MG63 (cell line): Measurements from ENCODE around the gene EXOC4. TPM values are rescaled to one million over a fixed set of nuclear protein-coding genes. Genes with fewer than 3 reads are reported as not detected.

Experiments used
- DNase-seq: peaks from one replicate; pipeline ENCODE4 v3.0.0-alpha.2; 2020
- H3K27me3 ChIP-seq: fragments of 250-450 bp; sonication (Bioruptor Pico); 2 replicates; pipeline ENCODE4 v1.5.1; 2020; ENCODE audit warnings: mild to moderate bottlenecking, moderate library complexity
- H3K36me3 ChIP-seq: fragments of 250-450 bp; sonication (Bioruptor Pico); 2 replicates; pipeline ENCODE4 v1.5.1; 2020; ENCODE audit warnings: mild to moderate bottlenecking, moderate library complexity
- H3K4me3 ChIP-seq: fragments of 250-450 bp; sonication (Bioruptor Pico); 2 replicates; pipeline ENCODE4 v1.5.1; 2020; ENCODE audit warnings: mild to moderate bottlenecking, moderate library complexity
- H3K9me3 ChIP-seq: fragments of 250-450 bp; sonication (Bioruptor Pico); 2 replicates; pipeline ENCODE4 v1.5.1; 2020; ENCODE audit warnings: mild to moderate bottlenecking, moderate library complexity
- total RNA-seq: library from RNA; depleted of rRNA; stranded (reverse); fragments of >200 nt; shearing (Covaris generic); gene quantifications from 2 replicates; pipeline ENCODE4 v1.2.3, GENCODE V29; 2014; ENCODE audit warnings: low replicate concordance

Gene EXOC4
- total RNA-seq, 1 experiment from 2014 or later = 24.1 TPM

DNA sequence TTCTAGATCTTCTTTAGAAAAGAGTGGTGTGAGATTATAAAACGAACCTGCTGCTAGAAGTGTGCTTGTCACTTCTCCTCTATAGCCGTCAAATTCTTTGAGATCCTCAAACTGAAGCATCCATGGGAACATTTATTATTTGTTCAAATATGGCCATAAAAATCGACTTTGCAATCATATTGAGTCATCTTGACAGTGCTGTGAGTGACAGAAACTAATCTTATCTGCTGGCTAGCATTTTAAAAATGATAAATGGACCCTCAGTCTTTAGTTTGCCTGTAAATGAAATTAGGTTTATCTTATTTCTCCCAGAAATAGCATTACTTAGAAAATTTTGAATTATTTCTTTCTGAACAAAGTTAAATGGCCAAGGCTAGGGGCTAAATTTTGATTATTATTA is 290.8 kb downstream of the EXOC4 start:
- DNase-seq = no peak
- no peaks in the 10 kb centered on the region for H3K9me3 ChIP-seq

DNA sequence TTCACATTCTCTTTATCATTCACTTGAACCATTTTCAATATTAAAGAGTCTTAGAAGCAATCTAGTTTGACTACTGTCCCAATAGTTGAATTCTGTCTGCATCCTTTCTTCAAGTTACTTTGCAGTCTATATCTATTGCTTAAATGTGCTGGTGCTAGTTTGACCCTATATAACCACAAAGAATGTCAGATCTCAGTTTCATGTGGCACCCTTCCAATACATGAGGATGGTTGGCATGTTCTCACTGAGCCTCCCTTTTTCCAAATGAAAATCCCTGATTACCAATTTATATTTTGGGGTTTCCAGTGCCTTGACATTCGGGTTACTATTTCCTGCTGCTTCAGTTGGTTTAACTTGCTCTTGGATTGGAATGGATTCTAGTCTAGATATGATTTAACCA is 292.7 kb downstream of the EXOC4 start:
- Histone ChIP-seq H3K9me3 (no peaks in the 10 kb centered on the region), H3K27me3 (no peaks in the 10 kb centered on the region), H3K4me3 (no peak overlapping the region), H3K36me3 (no peaks in the 10 kb centered on the region)
- DNase-seq = peak; percentile 1

More for the DNA sequence above, 290.8 kb downstream of the EXOC4 start:
- H3K27me3 ChIP-seq = no peaks in the 10 kb centered on the region
- H3K36me3 ChIP-seq = no peaks in the 10 kb centered on the region
- H3K4me3 ChIP-seq = no peak overlapping the region

DNA sequence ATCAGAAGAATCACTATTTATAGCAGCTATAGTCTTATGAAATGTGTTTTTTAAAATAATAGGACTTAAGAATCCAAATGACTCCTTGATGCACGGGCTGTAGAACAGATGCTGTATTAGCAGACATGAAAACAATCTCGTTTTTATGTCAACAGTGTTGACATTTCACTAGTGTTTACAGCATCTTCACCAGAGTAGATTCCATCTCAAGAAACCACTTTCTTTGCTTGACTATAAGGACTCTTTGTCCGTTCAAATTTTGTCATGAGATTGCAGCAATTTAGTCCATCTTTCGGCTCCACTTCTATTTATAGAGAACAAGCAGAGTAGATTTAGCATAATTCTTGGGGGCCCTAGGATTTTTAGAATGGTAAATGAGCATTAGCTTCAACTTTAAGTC is 295.1 kb downstream of the EXOC4 start:
- Histone ChIP-seq H3K4me3 (no peak overlapping the region), H3K9me3 (no peaks in the 10 kb centered on the region), H3K36me3 (no peaks in the 10 kb centered on the region), H3K27me3 (no peaks in the 10 kb centered on the region)
- DNase-seq = no peak

DNA sequence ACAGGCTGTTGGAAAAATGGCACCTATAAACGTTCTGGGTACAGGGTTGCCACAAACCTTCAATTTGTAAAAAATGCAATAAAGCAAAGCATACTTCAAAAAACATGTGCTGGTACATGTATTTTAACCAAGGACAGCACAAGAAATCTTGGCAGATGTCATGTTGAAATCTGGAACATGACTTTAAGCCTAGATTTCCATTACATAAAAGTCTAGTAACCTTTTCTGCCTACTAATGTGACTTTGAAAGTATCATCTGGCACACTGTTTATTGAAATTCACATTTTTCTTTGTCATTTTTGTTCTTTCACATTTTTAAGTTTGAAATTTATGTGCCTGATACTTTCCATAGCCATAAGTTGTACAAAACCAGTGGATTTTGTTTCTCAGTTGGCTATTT is 296.8 kb downstream of the EXOC4 start:
- H3K9me3 ChIP-seq = no peaks in the 10 kb centered on the region
- H3K4me3 ChIP-seq = no peak overlapping the region
- no peaks in the 10 kb centered on the region for H3K36me3 ChIP-seq
- DNase-seq = no peak
- H3K27me3 ChIP-seq = no peaks in the 10 kb centered on the region

DNA sequence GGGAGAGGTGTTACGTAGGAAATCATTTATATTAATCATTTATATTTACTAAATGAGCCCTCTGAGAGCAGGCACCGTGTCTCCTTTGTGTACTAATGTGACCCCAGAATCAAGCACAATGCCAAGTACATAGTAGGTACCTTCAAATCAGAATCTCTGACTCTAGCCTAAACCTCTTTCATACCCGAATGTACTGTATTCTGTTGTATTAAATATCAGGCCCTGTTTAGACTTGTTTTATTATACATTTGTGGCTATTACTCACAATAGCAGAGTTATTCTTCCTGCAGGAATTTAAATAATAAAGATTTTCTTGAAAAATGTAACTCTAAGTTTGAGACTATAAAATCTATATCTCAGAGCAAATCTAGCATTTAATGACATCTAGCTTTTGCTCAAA is 297.3 kb downstream of the EXOC4 start:
- H3K9me3 ChIP-seq = no peaks in the 10 kb centered on the region
- H3K36me3 ChIP-seq = no peaks in the 10 kb centered on the region
- H3K27me3 ChIP-seq = no peaks in the 10 kb centered on the region
- no peak overlapping the region for H3K4me3 ChIP-seq
- DNase-seq = no peak

DNA sequence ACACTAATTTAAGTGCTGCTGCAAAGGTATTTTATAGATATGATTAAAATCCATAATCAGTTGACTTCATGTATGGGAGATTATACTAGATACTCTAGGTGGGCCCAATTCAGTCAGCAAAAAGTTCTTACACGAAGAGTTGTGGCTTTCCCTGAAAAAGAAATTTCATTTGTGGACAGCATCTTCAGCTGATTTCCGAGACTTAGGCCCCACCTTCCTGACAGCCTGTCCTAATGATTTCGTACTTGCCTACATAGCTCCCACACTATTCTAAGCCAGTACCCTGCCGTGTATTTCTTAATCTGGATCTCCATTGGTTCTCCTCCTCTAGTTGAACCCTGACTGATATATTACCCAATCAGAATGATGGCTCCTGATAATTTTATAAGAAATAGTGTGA is 297.9 kb downstream of the EXOC4 start:
- Histone ChIP-seq H3K4me3 (no peak overlapping the region), H3K27me3 (no peaks in the 10 kb centered on the region), H3K9me3 (no peaks in the 10 kb centered on the region), H3K36me3 (no peaks in the 10 kb centered on the region)
- DNase-seq = no peak

DNA sequence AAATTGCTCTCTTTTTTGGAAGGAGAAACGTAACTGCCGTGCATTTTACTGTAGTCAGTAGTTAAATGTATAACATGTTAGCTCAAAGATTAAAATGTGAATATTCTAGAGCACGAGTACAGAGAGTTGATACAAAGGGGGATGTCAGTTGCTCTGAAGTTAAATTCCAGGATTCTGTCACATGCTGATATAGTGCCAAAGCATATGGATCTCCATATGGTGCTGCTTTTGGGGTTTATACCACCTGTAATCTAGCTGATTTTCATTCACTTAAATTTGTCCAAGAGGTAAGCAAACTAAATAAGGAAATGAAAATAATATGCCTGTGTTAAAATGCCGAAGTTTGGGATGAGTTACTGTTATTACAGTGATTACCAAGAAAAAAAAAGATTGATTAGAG is 298.6 kb downstream of the EXOC4 start:
- no peaks in the 10 kb centered on the region for H3K36me3 ChIP-seq
- DNase-seq = no peak
- no peaks in the 10 kb centered on the region for H3K9me3 ChIP-seq
- no peak overlapping the region for H3K4me3 ChIP-seq
- no peaks in the 10 kb centered on the region for H3K27me3 ChIP-seq

DNA sequence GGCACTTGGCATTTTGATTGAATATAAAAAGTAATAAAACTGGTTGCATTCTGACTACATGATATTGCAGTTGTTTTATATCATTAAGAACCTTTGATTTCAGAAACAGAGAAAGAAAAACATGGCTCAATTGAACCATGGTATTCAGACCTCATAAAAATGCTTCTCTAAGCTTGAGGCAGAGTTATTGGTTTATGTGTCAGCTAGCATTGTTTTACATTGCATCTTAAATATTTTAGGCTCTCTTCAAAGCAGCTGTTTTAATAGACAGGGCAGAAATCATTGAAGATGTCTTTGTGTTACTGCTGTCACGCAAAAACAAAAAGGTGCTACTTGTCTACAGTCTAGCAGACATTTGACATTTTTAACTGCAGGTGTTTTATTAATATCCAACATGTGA is 299.2 kb downstream of the EXOC4 start:
- Histone ChIP-seq H3K27me3 (no peaks in the 10 kb centered on the region), H3K9me3 (no peaks in the 10 kb centered on the region), H3K36me3 (no peaks in the 10 kb centered on the region), H3K4me3 (no peak overlapping the region)
- no peak for DNase-seq

DNA sequence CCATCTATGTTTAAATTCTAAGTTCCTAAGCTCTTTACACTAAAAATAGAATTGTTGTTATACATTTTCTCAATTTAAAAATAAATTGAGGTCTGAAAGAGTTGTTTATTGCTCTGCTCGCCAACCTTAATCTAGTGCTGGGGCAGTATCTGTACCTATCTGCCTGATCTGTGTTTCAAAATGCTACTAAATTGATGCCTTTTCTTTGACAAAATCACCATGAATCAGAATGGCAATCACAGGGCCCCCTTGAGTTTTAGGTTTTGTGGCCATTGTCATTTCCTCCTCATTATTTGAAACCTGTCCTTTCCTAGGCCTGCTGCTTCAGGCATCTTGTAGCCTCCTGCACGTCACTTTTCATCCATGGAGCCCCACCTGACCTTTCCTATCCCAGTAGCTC is 301.5 kb downstream of the EXOC4 start:
- no peaks in the 10 kb centered on the region for H3K36me3 ChIP-seq
- no peak for DNase-seq
- H3K9me3 ChIP-seq = no peaks in the 10 kb centered on the region
- no peaks in the 10 kb centered on the region for H3K27me3 ChIP-seq
- no peak overlapping the region for H3K4me3 ChIP-seq

DNA sequence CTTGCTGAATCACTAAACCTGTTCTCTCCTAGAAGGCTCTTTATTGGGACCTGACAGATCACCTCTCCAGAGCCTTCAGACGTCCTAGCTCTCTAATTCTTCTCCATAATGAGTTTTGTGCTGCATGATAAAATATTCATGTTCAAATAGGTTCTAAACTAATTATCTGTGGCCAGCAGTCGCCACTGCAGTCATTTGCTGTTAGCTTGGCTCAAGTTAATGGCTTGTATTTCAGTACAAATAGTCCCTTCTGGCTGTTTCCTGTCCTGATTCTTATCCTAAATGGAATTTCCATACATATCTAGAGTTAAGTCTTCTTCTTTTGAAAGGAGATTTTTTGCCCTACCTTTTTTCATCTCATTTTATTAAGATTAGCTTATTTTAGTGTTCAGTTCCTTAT is 303.2 kb downstream of the EXOC4 start:
- H3K27me3 ChIP-seq = no peaks in the 10 kb centered on the region
- H3K36me3 ChIP-seq = no peaks in the 10 kb centered on the region
- H3K4me3 ChIP-seq = no peak overlapping the region
- no peaks in the 10 kb centered on the region for H3K9me3 ChIP-seq
- DNase-seq = no peak

DNA sequence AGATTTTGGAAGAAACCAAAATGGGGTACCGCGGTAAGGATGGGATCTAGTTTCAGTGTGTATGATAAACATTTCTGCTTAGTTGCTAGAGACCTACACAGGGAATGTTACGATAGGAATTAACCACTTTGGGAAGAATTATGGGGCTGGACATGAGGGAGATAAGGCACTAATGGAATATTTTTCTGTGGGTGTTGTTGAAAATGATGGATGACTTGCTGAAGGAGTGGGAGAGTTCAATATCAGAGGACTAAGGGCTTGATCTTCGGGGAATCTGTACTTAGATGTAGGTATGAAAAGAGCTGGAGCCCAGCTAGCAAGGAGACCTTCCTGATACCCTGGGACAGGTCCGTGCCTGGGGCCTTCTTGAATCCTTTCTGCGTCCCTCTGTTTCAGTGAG is 303.7 kb downstream of the EXOC4 start:
- Histone ChIP-seq H3K36me3 (no peaks in the 10 kb centered on the region), H3K27me3 (no peaks in the 10 kb centered on the region), H3K9me3 (no peaks in the 10 kb centered on the region), H3K4me3 (no peak overlapping the region)
- DNase-seq = no peak

DNA sequence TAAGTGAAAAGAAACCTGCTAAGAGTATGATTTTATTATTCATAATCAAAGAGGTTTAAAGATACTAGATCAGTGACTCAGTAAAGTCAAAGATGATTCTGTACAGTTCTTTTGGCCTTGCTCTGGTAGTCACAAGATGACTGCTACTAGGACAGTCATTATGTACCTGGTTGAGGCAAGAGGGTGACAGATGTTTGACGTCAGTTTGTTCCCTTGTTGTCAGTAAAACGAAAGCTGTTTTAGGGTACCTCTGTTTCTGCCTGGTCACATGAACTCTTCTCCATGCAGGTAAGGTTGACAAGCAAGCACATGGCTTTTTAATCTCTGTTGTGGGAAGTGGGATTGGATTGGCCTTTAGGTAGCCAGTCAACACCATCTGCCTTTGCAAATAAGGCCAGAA is 308.0 kb downstream of the EXOC4 start:
- no peaks in the 10 kb centered on the region for H3K27me3 ChIP-seq
- no peak for DNase-seq

DNA sequence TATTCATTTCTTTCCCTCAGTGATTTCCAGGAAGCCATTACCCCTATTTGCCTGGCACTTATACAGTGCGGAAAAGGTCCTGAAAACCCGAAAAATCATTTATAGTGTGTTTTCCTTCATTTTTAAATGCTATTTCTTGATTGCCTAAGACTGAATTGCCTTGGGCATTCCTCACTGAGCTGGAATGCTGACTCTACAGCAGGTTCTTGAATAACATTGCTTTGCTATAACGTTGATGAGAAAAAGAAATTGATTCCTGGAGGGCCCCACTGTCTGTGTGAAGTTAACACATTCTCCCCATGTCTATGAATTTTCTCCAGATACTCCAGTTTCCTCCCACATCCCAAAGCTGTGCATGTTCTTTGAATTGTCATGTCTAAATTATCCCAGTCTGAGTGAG is 308.5 kb downstream of the EXOC4 start:
- DNase-seq = no peak
- H3K27me3 ChIP-seq = no peaks in the 10 kb centered on the region
- no peaks in the 10 kb centered on the region for H3K9me3 ChIP-seq
- no peaks in the 10 kb centered on the region for H3K36me3 ChIP-seq
- no peak overlapping the region for H3K4me3 ChIP-seq

More for the DNA sequence above, 308.0 kb downstream of the EXOC4 start:
- H3K9me3 ChIP-seq = no peaks in the 10 kb centered on the region
- H3K36me3 ChIP-seq = no peaks in the 10 kb centered on the region
- no peak overlapping the region for H3K4me3 ChIP-seq

DNA sequence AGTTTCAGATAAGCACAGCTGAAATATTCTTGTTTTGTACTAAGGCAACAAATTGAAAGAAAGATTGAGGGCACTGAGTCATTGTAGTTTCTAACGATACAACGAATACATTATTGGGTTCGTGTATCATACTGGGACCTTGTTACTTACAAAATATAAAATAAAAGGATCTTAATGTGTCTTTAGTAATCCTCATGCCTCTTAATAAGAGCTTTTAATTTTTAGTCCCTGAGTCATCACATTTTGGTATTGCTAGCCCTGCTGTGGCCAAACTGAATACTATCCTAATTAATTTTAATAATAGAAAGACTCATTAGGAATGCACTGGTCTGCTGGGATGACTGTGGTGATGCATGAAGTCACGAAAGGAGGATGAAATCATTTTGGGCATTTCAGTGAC is 309.7 kb downstream of the EXOC4 start:
- no peak for DNase-seq
- H3K4me3 ChIP-seq = no peak overlapping the region
- H3K36me3 ChIP-seq = no peaks in the 10 kb centered on the region
- H3K9me3 ChIP-seq = no peaks in the 10 kb centered on the region
- no peaks in the 10 kb centered on the region for H3K27me3 ChIP-seq

DNA sequence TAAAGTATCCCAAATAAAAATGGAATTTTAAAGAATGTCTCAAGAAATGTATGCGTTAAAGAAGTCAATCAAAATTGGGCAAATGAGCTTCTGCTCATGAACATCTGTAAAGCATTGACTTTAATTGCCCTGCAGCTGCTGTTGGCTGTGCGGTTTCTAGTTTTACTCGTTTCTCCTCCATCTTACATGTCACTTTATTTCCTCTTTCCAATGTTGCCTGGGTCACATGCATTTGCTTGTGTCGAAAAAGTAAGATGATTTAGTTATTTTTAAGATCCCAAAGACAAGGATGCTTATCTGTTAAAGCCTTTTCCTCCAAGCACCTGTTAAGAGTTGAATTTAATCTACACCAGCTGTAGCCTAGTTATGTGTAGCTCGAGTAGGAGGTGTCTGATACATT is 310.4 kb downstream of the EXOC4 start:
- H3K36me3 ChIP-seq = no peaks in the 10 kb centered on the region
- no peaks in the 10 kb centered on the region for H3K27me3 ChIP-seq
- DNase-seq = no peak
- H3K9me3 ChIP-seq = no peaks in the 10 kb centered on the region
- no peak overlapping the region for H3K4me3 ChIP-seq

DNA sequence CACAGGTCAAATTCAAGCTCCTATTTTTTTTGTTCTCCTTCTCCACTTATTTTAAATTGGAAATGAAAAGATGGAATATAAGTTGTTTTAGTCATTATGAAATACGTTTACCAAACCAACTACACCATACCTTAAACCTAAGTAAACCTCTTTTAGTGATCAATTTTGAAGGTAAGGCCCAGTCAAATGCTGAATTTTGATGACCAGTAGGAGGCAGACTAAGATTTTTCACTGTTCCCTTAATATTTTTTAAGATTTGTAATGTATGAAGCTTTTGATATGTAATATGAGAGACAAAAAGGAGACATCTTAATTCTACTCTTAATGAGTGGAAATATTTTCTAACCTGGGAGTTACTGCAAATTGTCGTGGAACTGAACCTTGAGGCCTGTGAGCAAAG is 311.6 kb downstream of the EXOC4 start:
- no peaks in the 10 kb centered on the region for H3K27me3 ChIP-seq
- no peak for DNase-seq
- H3K36me3 ChIP-seq = no peaks in the 10 kb centered on the region
- H3K4me3 ChIP-seq = no peak overlapping the region
- H3K9me3 ChIP-seq = no peaks in the 10 kb centered on the region

DNA sequence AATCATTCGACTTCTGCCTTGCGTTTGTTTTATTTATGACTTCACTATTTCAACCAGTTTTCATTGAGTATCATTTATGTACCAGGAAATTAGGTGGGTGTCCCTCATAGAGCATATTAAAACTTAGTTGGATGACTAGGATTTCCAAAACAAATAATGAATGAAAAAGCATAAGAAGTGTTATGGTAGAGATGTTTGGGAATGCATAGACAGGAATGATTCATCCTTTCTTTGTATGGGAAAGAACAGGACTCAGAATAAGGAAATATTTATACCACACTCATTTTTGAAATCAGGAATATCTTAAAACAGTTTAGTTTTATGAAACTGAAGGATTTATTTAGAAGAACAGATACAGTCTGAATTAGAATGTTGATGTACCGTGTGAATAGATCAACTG is 315.7 kb downstream of the EXOC4 start:
- H3K27me3 ChIP-seq = no peaks in the 10 kb centered on the region
- H3K9me3 ChIP-seq = no peaks in the 10 kb centered on the region
- no peaks in the 10 kb centered on the region for H3K36me3 ChIP-seq
- DNase-seq = no peak
- H3K4me3 ChIP-seq = no peak overlapping the region

DNA sequence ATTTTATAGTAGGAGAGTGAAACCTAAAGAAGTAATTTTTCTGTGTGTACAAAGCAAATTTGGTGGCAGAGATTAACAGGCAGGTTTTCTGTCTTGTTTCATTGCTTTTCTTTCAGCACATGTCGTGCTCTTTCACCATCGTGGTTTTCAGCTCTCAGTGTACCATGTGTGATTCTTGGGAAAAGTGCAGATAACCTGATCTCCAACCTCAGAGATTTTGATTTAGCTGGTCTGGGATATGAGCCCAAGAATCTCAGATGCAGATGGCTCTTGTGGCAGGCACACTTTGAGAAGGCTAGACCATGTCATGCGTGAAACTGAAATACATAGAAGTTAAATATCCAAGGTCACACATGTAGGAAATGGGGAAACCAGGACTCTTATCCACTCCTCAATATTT is 317.4 kb downstream of the EXOC4 start:
- no peak for DNase-seq
- H3K36me3 ChIP-seq = no peaks in the 10 kb centered on the region
- H3K27me3 ChIP-seq = no peaks in the 10 kb centered on the region
- H3K9me3 ChIP-seq = no peaks in the 10 kb centered on the region
- no peak overlapping the region for H3K4me3 ChIP-seq

DNA sequence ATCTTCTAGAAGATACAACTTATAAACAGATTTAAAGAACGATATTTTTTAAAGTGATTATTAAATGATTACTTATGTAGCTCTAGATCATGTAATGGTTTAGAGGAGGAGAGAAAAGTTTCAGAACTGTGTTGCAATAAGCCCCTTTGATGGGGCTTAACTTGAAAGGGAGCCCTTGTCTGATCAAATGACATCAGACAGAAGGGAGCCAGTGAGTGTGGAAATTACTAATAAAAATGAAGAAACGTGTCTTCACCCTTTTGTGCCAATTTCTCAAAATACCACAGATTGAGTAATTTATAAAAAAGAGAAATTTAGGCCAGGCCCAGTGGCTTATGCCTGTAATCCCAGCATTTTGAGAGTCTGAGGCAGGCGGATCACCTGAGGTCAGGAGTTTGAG is 318.2 kb downstream of the EXOC4 start:
- H3K9me3 ChIP-seq = no peaks in the 10 kb centered on the region
- DNase-seq = no peak
- H3K27me3 ChIP-seq = no peaks in the 10 kb centered on the region
- no peaks in the 10 kb centered on the region for H3K36me3 ChIP-seq
- no peak overlapping the region for H3K4me3 ChIP-seq
